Measurements from ENCODE around the gene CRYBB3.
"Not testable (repeated sequence)": the region's sequence is repeated elsewhere in the genome, so short reads cannot be mapped to it uniquely, and the experiment has no call there.

Gene CRYBB3

GRCh38 chr22:25237503-25237902 lies 37.8 kb downstream of the CRYBB3 start:
- no peak overlapping the region for H3K4me3 ChIP-seq (ENCODE audit: low read depth, low read length)
- in situ Hi-C loops (cut with HindIII; ENCODE audit: low sequenced_read_pairs): no loop called here
- no peak for TF ChIP-seq CTCF (IDR thresholded peaks at IDR 0.05; ENCODE audit: low read depth, low read length)
- no peak for DNase-seq (ENCODE audit: low read depth, low spot score)

GRCh38 chr22:25238058-25238457 lies 38.4 kb downstream of the CRYBB3 start:
- H3K4me3 ChIP-seq (ENCODE audit: low read depth, low read length); DNase-seq (ENCODE audit: low read depth, low spot score); in situ Hi-C loops (cut with HindIII; ENCODE audit: low sequenced_read_pairs): not testable (repeated sequence)

GRCh38 chr22:25255169-25255568 lies 55.5 kb downstream of the CRYBB3 start:
- H3K4me3 ChIP-seq (ENCODE audit: low read depth, low read length); in situ Hi-C loops (cut with HindIII; ENCODE audit: low sequenced_read_pairs); DNase-seq (ENCODE audit: low read depth, low spot score): not testable (repeated sequence)

Measured in astrocyte of the spinal cord (primary cell).